Mesendoderm (in vitro differentiated cells): ENCODE measurements around the gene ITGA8.

Experiments used
- DNase-seq: peaks from one replicate; pipeline ENCODE4 v3.0.0; 2013
- H2AK5ac ChIP-seq: 2 replicates; pipeline ENCODE4 v1.6.1; 2013; ENCODE audit warnings: low read length, inconsistent platforms
- H2BK120ac ChIP-seq: 2 replicates; pipeline ENCODE4 v1.6.1; 2013; ENCODE audit warnings: low read depth, mild to moderate bottlenecking, low read length, moderate library complexity, mixed read lengths
- H2BK15ac ChIP-seq: replicated peaks from 2 replicates; pipeline ENCODE4 v1.6.1; 2013; ENCODE audit warnings: low read depth, mild to moderate bottlenecking, moderate library complexity
- H2BK5ac ChIP-seq: 2 replicates; pipeline ENCODE4 v1.6.1; 2013; ENCODE audit warnings: low read length, inconsistent platforms
- H3K18ac ChIP-seq: 2 replicates; pipeline ENCODE4 v1.6.1; 2013; ENCODE audit warnings: mild to moderate bottlenecking, low read length, mixed read lengths
- H3K23ac ChIP-seq: one replicate; pipeline ENCODE4 v1.6.1; 2013; ENCODE audit warnings: low read length
- H3K27ac ChIP-seq: 2 replicates; pipeline ENCODE4 v1.5.1; 2013; ENCODE audit warnings: low read depth, mild to moderate bottlenecking, inconsistent platforms, low read length, moderate library complexity
- H3K27me3 ChIP-seq: 2 replicates; pipeline ENCODE4 v1.6.1; 2013; ENCODE audit warnings: low read length, control low read depth, mild to moderate bottlenecking, inconsistent platforms; ENCODE audit not compliant: insufficient read depth, poor library complexity
- H3K36me3 ChIP-seq: 2 replicates; pipeline ENCODE4 v1.6.1; 2013; ENCODE audit warnings: low read length, inconsistent platforms; ENCODE audit not compliant: control insufficient read depth, insufficient read depth
- H3K4ac ChIP-seq: one replicate; pipeline ENCODE4 v1.6.1; 2013; ENCODE audit warnings: low read depth, mild to moderate bottlenecking, low read length, moderate library complexity
- H3K4me1 ChIP-seq: 2 replicates; pipeline ENCODE4 v1.6.1; 2013; ENCODE audit warnings: low read depth, low read length, inconsistent platforms; ENCODE audit not compliant: control insufficient read depth
- H3K4me2 ChIP-seq: 2 replicates; pipeline ENCODE4 v1.6.1; 2013; ENCODE audit warnings: low read length
- H3K4me3 ChIP-seq: 2 replicates; pipeline ENCODE4 v1.5.1; 2013; ENCODE audit warnings: mild to moderate bottlenecking, low read length
- H3K56ac ChIP-seq: one replicate; pipeline ENCODE4 v1.6.1; 2013; ENCODE audit warnings: low read length
- H3K79me1 ChIP-seq: 2 replicates; pipeline ENCODE4 v1.6.1; 2013; ENCODE audit warnings: low read length, inconsistent platforms
- H3K79me2 ChIP-seq: 2 replicates; pipeline ENCODE4 v1.6.1; 2013; ENCODE audit warnings: mild to moderate bottlenecking, low read length; ENCODE audit not compliant: control insufficient read depth, insufficient read depth
- H3K9ac ChIP-seq: 2 replicates; pipeline ENCODE4 v1.6.1; 2013; ENCODE audit warnings: low read length, inconsistent platforms
- H4K5ac ChIP-seq: one replicate; pipeline ENCODE4 v1.6.1; 2013; ENCODE audit warnings: low read length
- H4K8ac ChIP-seq: one replicate; pipeline ENCODE4 v1.6.1; 2013; ENCODE audit warnings: low read depth, mild to moderate bottlenecking, control low read depth, low read length, moderate library complexity
- WGBS: extraction: QIAGEN DNeasy Blood & Tissue Kit; methylation state at CpG from one replicate; pipeline ENCODE4 v1.1.7; 2013; ENCODE audit warnings: low lambda C conversion rate, missing lambda C conversion rate; ENCODE audit not compliant: insufficient coverage; ENCODE audit errors: extremely low coverage; 5-methylcytosine and 5-hydroxymethylcytosine counted together

The ITGA8 gene

DNA sequence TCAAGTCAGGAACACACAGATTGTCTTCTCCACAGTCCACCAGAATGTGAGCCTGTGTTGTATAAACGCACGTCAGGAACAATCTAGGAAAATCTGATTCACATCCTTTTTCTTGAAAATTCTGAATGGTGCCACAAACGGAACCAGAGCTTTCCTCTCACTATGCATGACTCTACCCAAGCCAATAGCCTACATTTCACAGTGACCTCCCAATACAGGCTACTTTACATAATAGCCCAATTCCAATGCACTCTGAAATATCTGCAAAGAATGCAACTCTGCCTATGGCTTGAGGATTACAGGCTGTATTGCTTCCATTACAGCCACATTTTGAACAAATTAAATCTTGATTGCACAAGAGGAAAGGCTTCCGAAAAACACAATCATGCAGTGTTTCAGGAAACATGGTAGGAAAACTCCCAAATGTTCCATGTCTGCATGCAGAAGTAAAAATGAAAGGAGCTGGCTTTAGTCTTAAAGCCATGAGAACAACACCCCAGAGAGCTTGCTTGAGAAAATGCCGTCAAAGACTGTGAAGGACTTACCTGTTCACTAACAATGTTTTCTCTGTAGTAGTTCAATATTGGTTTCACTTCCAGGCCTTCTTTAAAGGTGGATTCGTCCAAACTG is 113.9 kb downstream of the ITGA8 start:
- Histone ChIP-seq H3K79me1 (no peaks in the 10 kb centered on the region), H3K4me3 (no peak overlapping the region), H3K27ac (no peak overlapping the region), H3K18ac (no peak overlapping the region), H3K23ac (no peak overlapping the region), H3K56ac (no peak overlapping the region), H2BK120ac (no peak overlapping the region), H3K4me2 (no peak overlapping the region), H2AK5ac (no peak overlapping the region), H3K36me3 (no peaks in the 10 kb centered on the region), H4K5ac (no peak overlapping the region), H3K79me2 (no peaks in the 10 kb centered on the region), H4K8ac (no peak overlapping the region), H3K4ac (no peak overlapping the region), H3K9ac (no peak overlapping the region), H2BK15ac (no peak overlapping the region), H2BK5ac (no peak overlapping the region), H3K27me3 (no peaks in the 10 kb centered on the region), H3K4me1 (no peaks in the 10 kb centered on the region)
- no CpG with 5 or more reads among the region's 6 CpGs for WGBS
- DNase-seq: no peak

DNA sequence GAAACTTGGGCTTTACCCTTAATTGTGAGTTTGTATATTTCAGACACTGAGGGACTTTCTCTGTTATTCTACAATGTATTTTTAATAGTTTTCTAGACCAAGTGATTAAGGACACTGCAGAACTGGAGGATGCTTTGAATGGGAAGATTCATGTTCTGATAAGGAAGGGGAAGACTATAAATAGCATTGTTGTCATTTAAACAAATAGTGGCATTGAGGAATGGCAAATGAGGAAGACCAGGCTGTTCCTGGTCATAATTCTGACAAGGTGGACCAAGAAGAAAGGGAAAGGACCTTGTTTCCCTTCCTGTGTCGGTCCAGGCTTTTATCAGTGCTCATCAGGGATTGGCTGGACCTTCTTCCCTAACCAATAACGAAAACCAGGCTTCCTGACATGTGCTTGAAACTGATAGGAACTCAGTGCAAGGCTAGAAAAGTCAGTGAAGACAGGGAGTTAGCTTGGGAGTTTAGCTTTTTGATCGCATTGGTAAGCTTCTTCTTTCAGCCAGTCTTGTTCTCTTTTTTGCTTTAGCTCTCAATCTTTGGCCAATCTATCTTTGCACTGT is 116.2 kb downstream of the ITGA8 start:
- H2BK120ac ChIP-seq: no peak overlapping the region
- H3K56ac ChIP-seq: no peak overlapping the region
- H2BK15ac ChIP-seq: no peak overlapping the region
- no peak overlapping the region for H4K5ac ChIP-seq
- no peaks in the 10 kb centered on the region for H3K4me1 ChIP-seq
- H4K8ac ChIP-seq: no peak overlapping the region
- no peak overlapping the region for H3K4me3 ChIP-seq
- H3K9ac ChIP-seq: no peak overlapping the region
- H3K4me2 ChIP-seq: no peak overlapping the region
- H3K27ac ChIP-seq: no peak overlapping the region
- no peak overlapping the region for H3K18ac ChIP-seq
- H3K79me1 ChIP-seq: no peaks in the 10 kb centered on the region
- WGBS: no CpG with 5 or more reads among the region's 3 CpGs
- no peak overlapping the region for H2BK5ac ChIP-seq
- no peaks in the 10 kb centered on the region for H3K27me3 ChIP-seq
- no peaks in the 10 kb centered on the region for H3K36me3 ChIP-seq
- DNase-seq: no peak
- H3K4ac ChIP-seq: no peak overlapping the region
- H3K23ac ChIP-seq: no peak overlapping the region
- no peaks in the 10 kb centered on the region for H3K79me2 ChIP-seq
- H2AK5ac ChIP-seq: no peak overlapping the region

DNA sequence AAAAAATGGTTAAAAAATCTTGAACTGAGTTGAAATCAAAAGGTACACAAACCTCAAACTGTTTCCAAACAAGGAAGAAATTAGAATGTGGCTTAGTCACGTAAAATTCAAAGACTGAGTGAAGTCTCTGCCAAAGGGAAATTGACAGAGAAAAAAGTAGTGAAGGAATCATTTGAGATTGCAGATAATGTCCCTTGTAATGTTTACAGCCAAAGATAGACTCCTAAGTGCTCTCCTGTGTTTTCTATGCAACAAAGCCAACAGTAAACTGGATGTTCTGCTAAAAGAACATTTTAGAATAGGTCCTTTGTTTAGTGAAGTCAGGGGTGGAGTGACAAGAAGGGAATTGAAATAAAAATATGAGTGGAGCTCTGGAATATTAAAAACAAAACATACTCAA is 117.9 kb downstream of the ITGA8 start:
- Histone ChIP-seq H2AK5ac (no peak overlapping the region), H3K4ac (no peak overlapping the region), H3K36me3 (no peaks in the 10 kb centered on the region), H3K27me3 (no peaks in the 10 kb centered on the region), H2BK15ac (no peak overlapping the region), H3K18ac (no peak overlapping the region), H3K4me1 (no peaks in the 10 kb centered on the region), H3K9ac (no peak overlapping the region), H2BK120ac (no peak overlapping the region), H3K27ac (no peak overlapping the region), H3K4me3 (no peak overlapping the region), H4K5ac (no peak overlapping the region), H3K4me2 (no peak overlapping the region), H2BK5ac (no peak overlapping the region), H3K56ac (no peak overlapping the region), H3K23ac (no peak overlapping the region), H3K79me1 (no peaks in the 10 kb centered on the region), H3K79me2 (no peaks in the 10 kb centered on the region), H4K8ac (no peak overlapping the region)
- no peak for DNase-seq
- no CpG with 5 or more reads among the region's 1 CpG for WGBS

DNA sequence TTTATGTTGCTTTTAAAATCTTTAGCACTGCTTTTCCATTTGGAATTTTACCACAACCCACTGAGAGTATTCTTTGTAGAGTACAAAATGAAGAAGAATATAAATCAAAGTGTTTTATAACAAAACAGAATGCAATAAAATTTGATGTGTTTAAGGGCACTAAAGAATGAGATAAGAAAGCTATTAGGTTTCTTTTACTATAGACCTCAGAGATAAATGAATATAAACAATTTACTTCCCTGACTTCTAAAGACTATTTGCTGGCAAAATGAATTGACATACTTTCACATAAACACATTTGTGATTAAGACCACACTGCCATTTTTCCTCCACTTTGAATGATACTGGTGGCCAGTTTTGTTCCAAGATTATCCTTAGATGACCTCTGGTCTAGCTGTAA is 124.5 kb downstream of the ITGA8 start:
- no peak overlapping the region for H3K18ac ChIP-seq
- no peak overlapping the region for H3K23ac ChIP-seq
- H3K4me2 ChIP-seq: no peak overlapping the region
- H3K27ac ChIP-seq: no peak overlapping the region
- no peak overlapping the region for H4K8ac ChIP-seq
- no peak overlapping the region for H2BK15ac ChIP-seq
- no peak overlapping the region for H2BK120ac ChIP-seq
- H3K79me1 ChIP-seq: no peaks in the 10 kb centered on the region
- no peak overlapping the region for H2AK5ac ChIP-seq
- H3K4me1 ChIP-seq: no peaks in the 10 kb centered on the region
- no peak overlapping the region for H3K4me3 ChIP-seq
- no peak overlapping the region for H4K5ac ChIP-seq
- no peak overlapping the region for H3K56ac ChIP-seq
- no peak for DNase-seq
- no peak overlapping the region for H3K4ac ChIP-seq
- H3K79me2 ChIP-seq: no peaks in the 10 kb centered on the region
- no peaks in the 10 kb centered on the region for H3K36me3 ChIP-seq
- no peak overlapping the region for H3K9ac ChIP-seq
- H2BK5ac ChIP-seq: no peak overlapping the region
- H3K27me3 ChIP-seq: no peaks in the 10 kb centered on the region

DNA sequence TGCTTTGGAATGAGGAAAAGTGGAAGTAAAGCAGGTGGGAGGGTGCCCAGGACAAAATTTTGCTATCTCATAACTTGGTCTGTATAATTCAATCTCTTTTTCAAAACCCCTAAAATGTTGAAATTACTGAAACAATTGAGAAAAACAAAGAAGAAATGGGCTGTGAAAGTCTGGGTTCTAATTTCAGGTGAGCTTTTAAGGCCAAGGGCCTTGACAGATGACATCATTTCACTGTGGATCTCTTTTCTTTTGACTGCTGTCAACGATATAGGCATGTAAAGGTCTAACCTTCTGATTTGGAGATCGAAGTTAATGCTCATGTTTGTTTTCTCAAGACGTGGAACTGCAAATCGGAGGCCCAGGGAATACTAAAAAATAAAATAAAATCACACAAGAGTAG is 127.8 kb downstream of the ITGA8 start:
- Histone ChIP-seq H2BK15ac (no peak overlapping the region), H3K4me1 (no peaks in the 10 kb centered on the region), H4K8ac (no peak overlapping the region), H3K79me1 (no peaks in the 10 kb centered on the region), H3K27me3 (no peaks in the 10 kb centered on the region), H3K4ac (no peak overlapping the region), H2BK120ac (no peak overlapping the region), H3K18ac (no peak overlapping the region), H2AK5ac (no peak overlapping the region), H3K36me3 (no peaks in the 10 kb centered on the region), H3K23ac (no peak overlapping the region), H3K56ac (no peak overlapping the region), H2BK5ac (no peak overlapping the region), H3K4me3 (no peak overlapping the region), H3K4me2 (no peak overlapping the region), H3K27ac (no peak overlapping the region), H3K79me2 (no peaks in the 10 kb centered on the region), H3K9ac (no peak overlapping the region), H4K5ac (no peak overlapping the region)
- DNase-seq: peak; percentile 4
- WGBS: no CpG with 5 or more reads among the region's 4 CpGs

DNA sequence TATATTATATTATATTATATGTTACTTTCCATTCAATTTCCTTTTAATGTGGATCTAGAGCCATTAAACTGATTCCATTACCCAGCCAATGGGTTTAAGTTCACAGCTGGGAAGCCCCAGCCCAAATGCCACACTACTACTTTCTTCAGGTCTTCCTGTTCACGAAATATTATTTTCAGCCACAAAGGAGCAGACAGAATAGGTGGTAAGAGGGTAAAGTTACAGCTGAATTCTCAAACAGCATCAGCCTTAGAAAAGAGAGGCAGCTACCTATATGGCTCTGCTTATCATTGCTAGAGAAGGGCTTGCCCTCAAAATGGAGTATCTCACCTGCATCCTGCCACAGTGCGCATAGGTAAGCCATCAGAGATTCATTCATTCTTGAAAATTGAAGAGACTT is 128.3 kb downstream of the ITGA8 start:
- WGBS: no CpG with 5 or more reads among the region's 2 CpGs
- Histone ChIP-seq H2BK120ac (no peak overlapping the region), H3K27me3 (no peaks in the 10 kb centered on the region), H3K18ac (no peak overlapping the region), H2BK5ac (no peak overlapping the region), H3K4me2 (no peak overlapping the region), H3K27ac (no peak overlapping the region), H3K9ac (no peak overlapping the region), H2AK5ac (no peak overlapping the region), H4K8ac (no peak overlapping the region), H2BK15ac (no peak overlapping the region), H3K4me1 (no peaks in the 10 kb centered on the region), H3K4ac (no peak overlapping the region), H4K5ac (no peak overlapping the region), H3K79me1 (no peaks in the 10 kb centered on the region), H3K4me3 (no peak overlapping the region), H3K79me2 (no peaks in the 10 kb centered on the region), H3K56ac (no peak overlapping the region), H3K23ac (no peak overlapping the region), H3K36me3 (no peaks in the 10 kb centered on the region)
- DNase-seq: no peak
